ENCODE data around the gene STEAP3. TPM values are rescaled to one million over a fixed set of nuclear protein-coding genes. Genes with fewer than 3 reads are reported as not detected.

The STEAP3 gene
- total RNA-seq, 1 experiment from 2014 or later, result 32.3 TPM

DNA sequence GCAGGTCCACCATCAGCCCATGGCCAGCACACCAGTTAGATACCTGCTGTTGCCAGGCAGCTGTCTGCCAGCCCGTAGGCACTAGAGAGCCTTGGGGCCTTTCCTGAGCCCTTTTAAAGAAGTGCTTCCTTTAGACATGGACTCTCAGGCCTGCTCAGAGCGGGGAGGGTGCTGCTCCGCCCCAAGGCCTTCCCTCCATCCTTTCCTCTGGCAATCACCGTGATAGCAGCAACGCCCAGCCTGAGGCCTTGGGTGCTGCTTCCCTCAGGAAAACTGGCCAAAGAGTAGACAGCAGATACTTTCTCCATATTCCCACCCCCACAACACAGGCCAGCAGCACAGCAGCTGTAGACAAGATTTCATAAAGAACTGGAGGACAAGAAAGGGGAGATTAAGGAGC lies 42.7 kb upstream of the STEAP3 start:
- BruUV-seq (replicated peaks), result no TSS peak
- Histone ChIP-seq H3K9me2 (ENCODE audit: insufficient read depth) (no peaks in the 10 kb centered on the region), H3K4me3 (replicated peaks in 1 of 2; ENCODE audit: low read depth in 1 of 2, low read length in 2 of 2) (no peak overlapping the region), H3K27me3 (ENCODE audit: insufficient read depth, low read length) (no peaks in the 10 kb centered on the region), H3K4me1 (ENCODE audit: control insufficient read depth in 1 of 2, insufficient read depth in 2 of 2, low read length in 2 of 2) (peaks cover 5 to 7% of the 10 kb centered on the region in 2 experiments; a peak in 2 of 4 replicates), H2AFZ (ENCODE audit: low read depth, low read length, poor library complexity, severe bottlenecking) (no peak overlapping the region), H3K9me3 (ENCODE audit: control insufficient read depth in 1 of 2, insufficient read depth in 1 of 2, low read depth in 1 of 2, low read length in 2 of 2) (no peaks in the 10 kb centered on the region), H3K4me2 (ENCODE audit: low read length) (no peak overlapping the region), H4K20me1 (ENCODE audit: insufficient read depth) (no peaks in the 10 kb centered on the region), H3K79me2 (ENCODE audit: insufficient read depth, low read length) (no peaks in the 10 kb centered on the region), H3K36me3 (ENCODE audit: control insufficient read depth in 1 of 2, insufficient read depth in 2 of 2, low read length in 2 of 2) (no peaks in the 10 kb centered on the region), H3K9ac (ENCODE audit: low read length) (no peak overlapping the region), H3K27ac (ENCODE audit: low read depth, low read length) (no peak overlapping the region)
- intact Hi-C loops (cut with micrococcal nuclease), result no loop called here
- ATAC-seq (no peak), DNase-seq (ENCODE audit: low read depth, low spot score) (no peak)
- POLR2A ChIA-PET, result no interaction called here
- CTCF ChIA-PET, result no interaction called here
- TF ChIP-seq ZNF274 (IDR thresholded peaks at IDR 0.05; ENCODE audit: low read depth, low read length), result no peak
- no peak for TF ChIP-seq TCF7L2 (IDR thresholded peaks at IDR 0.05; ENCODE audit: borderline replicate concordance, extremely low read depth, insufficient read depth, insufficient read length)
- TF ChIP-seq SRF (IDR thresholded peaks at IDR 0.05; ENCODE audit: low read depth), result no peak
- no peak for TF ChIP-seq CBX3 (IDR thresholded peaks at IDR 0.05; ENCODE audit: low read depth)
- no peak for TF ChIP-seq FOSL1 (IDR thresholded peaks at IDR 0.05; ENCODE audit: low read depth)
- no peak for TF ChIP-seq CEBPB (IDR thresholded peaks at IDR 0.05; ENCODE audit: low read depth)
- no peak for TF ChIP-seq YY1 (IDR thresholded peaks at IDR 0.05; ENCODE audit: extremely low read depth, insufficient replicate concordance, low read depth, low read length)
- TF ChIP-seq POLR2A (IDR thresholded peaks at IDR 0.05; ENCODE audit: borderline replicate concordance, extremely low read depth, insufficient read depth, insufficient read length), result no peak
- TF ChIP-seq POLR2AphosphoS5 (IDR thresholded peaks at IDR 0.05; ENCODE audit: low read depth, low read length), result no peak
- TF ChIP-seq EGR1 (IDR thresholded peaks at IDR 0.05; ENCODE audit: low read depth), result no peak
- TF ChIP-seq SIN3A (IDR thresholded peaks at IDR 0.05; ENCODE audit: low read depth), result no peak
- TF ChIP-seq, protein P1, sequence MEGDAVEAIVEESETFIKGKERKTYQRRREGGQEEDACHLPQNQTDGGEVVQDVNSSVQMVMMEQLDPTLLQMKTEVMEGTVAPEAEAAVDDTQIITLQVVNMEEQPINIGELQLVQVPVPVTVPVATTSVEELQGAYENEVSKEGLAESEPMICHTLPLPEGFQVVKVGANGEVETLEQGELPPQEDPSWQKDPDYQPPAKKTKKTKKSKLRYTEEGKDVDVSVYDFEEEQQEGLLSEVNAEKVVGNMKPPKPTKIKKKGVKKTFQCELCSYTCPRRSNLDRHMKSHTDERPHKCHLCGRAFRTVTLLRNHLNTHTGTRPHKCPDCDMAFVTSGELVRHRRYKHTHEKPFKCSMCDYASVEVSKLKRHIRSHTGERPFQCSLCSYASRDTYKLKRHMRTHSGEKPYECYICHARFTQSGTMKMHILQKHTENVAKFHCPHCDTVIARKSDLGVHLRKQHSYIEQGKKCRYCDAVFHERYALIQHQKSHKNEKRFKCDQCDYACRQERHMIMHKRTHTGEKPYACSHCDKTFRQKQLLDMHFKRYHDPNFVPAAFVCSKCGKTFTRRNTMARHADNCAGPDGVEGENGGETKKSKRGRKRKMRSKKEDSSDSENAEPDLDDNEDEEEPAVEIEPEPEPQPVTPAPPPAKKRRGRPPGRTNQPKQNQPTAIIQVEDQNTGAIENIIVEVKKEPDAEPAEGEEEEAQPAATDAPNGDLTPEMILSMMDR (IDR thresholded peaks at IDR 0.05 in 2 of 3, conservative IDR thresholded peaks at IDR 0.05 in 1 of 3; ENCODE audit: borderline replicate concordance in 1 of 3, insufficient read depth in 1 of 3, low read depth in 2 of 3, low read length in 2 of 3), result no peak
- no peak for TF ChIP-seq EZH2 (IDR thresholded peaks at IDR 0.05)
- TF ChIP-seq EZH2phosphoT487 (IDR thresholded peaks at IDR 0.05; ENCODE audit: borderline replicate concordance), result no peak
- TF ChIP-seq, protein P2, sequence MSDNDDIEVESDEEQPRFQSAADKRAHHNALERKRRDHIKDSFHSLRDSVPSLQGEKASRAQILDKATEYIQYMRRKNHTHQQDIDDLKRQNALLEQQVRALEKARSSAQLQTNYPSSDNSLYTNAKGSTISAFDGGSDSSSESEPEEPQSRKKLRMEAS (IDR thresholded peaks at IDR 0.05), result no peak
- TF ChIP-seq, protein P3, sequence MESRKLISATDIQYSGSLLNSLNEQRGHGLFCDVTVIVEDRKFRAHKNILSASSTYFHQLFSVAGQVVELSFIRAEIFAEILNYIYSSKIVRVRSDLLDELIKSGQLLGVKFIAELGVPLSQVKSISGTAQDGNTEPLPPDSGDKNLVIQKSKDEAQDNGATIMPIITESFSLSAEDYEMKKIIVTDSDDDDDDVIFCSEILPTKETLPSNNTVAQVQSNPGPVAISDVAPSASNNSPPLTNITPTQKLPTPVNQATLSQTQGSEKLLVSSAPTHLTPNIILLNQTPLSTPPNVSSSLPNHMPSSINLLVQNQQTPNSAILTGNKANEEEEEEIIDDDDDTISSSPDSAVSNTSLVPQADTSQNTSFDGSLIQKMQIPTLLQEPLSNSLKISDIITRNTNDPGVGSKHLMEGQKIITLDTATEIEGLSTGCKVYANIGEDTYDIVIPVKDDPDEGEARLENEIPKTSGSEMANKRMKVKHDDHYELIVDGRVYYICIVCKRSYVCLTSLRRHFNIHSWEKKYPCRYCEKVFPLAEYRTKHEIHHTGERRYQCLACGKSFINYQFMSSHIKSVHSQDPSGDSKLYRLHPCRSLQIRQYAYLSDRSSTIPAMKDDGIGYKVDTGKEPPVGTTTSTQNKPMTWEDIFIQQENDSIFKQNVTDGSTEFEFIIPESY (IDR thresholded peaks at IDR 0.05; ENCODE audit: extremely low read depth, insufficient replicate concordance, low read length), result no peak
- TF ChIP-seq JUND (IDR thresholded peaks at IDR 0.05), result no peak
- TF ChIP-seq SP1 (IDR thresholded peaks at IDR 0.05; ENCODE audit: low read depth), result no peak
- RAD21 ChIA-PET (ENCODE audit: low non-redundant PET in 1 of 2, low total read pairs in 2 of 2, uncharacterized antibody in 2 of 2, unreplicated experiment in 2 of 2), result no interaction called here

Measured in HCT116 (cell line).